ENCODE measurements around the gene CACNB2. TPM values are rescaled to one million over a fixed set of nuclear protein-coding genes. Genes with fewer than 3 reads are reported as not detected.

Gene CACNB2
- total RNA-seq, 4 donors from 2014 or later = 0.16 to 2.4 (median 1.8) TPM

- no peak for TF ChIP-seq CTCF (IDR thresholded peaks at IDR 0.05; ENCODE audit: low read depth)
These were observed 157.4 kb downstream of the CACNB2 start for GRCh38 chr10:18297659-18298058.

GRCh38 chr10:18298256-18298655, 158.0 kb downstream of the CACNB2 start:
- TF ChIP-seq CTCF (IDR thresholded peaks at IDR 0.05; ENCODE audit: low read depth) = no peak

- TF ChIP-seq CTCF (IDR thresholded peaks at IDR 0.05; ENCODE audit: low read depth) = no peak
These were observed 163.9 kb downstream of the CACNB2 start for GRCh38 chr10:18303851-18304801.

GRCh38 chr10:18306031-18306430, 165.8 kb downstream of the CACNB2 start:
- no peak for TF ChIP-seq CTCF (IDR thresholded peaks at IDR 0.05; ENCODE audit: low read depth)

- no peak for TF ChIP-seq CTCF (IDR thresholded peaks at IDR 0.05; ENCODE audit: low read depth)
These were observed 168.4 kb downstream of the CACNB2 start for GRCh38 chr10:18308600-18308999.

GRCh38 chr10:18310761-18311160, 170.5 kb downstream of the CACNB2 start:
- TF ChIP-seq CTCF (IDR thresholded peaks at IDR 0.05; ENCODE audit: low read depth) = no peak

- TF ChIP-seq CTCF (IDR thresholded peaks at IDR 0.05; ENCODE audit: low read depth) = no peak
These were observed 172.3 kb downstream of the CACNB2 start for GRCh38 chr10:18312374-18313139.

All from subcutaneous adipose tissue (tissue), 4 donors.